UCSD-AML1 (cell line): ENCODE results near the gene SMIM31.

Experiments used
- DNase-seq: peaks from one replicate; lab custom pipeline; 2025; ENCODE audit not compliant: unreplicated experiment; lab: John Stamatoyannopoulos, UW

SMIM31 gene

GRCh38 chr4:164753873-164754488 is at the start of gene SMIM31:
TSS of gene SMIM31 (plus strand) at chr4:164754131. CDS start at chr4:164770444, 16,313 bp downstream.
- DNase-seq = no peak

GRCh38 chr4:164706675-164707074 is 47.3 kb upstream of the SMIM31 start:
- no peak for DNase-seq

GRCh38 chr4:164716901-164717300 is 37.0 kb upstream of the SMIM31 start:
- no peak for DNase-seq

- DNase-seq = no peak
Measured at GRCh38 chr4:164718827-164719226, 35.1 kb upstream of the SMIM31 start.

GRCh38 chr4:164725066-164725465 is 28.9 kb upstream of the SMIM31 start:
- DNase-seq = no peak

GRCh38 chr4:164730705-164731393 is 23.1 kb upstream of the SMIM31 start:
- no peak for DNase-seq

- DNase-seq = peak; percentile 16
Measured at GRCh38 chr4:164731827-164732474, 22.0 kb upstream of the SMIM31 start.

GRCh38 chr4:164734484-164734883 is 19.4 kb upstream of the SMIM31 start:
- DNase-seq = no peak

GRCh38 chr4:164748375-164748774 is 5.6 kb upstream of the SMIM31 start:
- DNase-seq = no peak

- DNase-seq = no peak
Measured at GRCh38 chr4:164755432-164755831, 1.5 kb downstream of the SMIM31 start.

GRCh38 chr4:164756686-164757085 is 2.8 kb downstream of the SMIM31 start:
- DNase-seq = no peak

GRCh38 chr4:164761241-164761640 is 7.3 kb downstream of the SMIM31 start:
- no peak for DNase-seq

- no peak for DNase-seq
Measured at GRCh38 chr4:164761746-164762275, 7.9 kb downstream of the SMIM31 start.

- DNase-seq = no peak
Measured at GRCh38 chr4:164765096-164765495, 11.2 kb downstream of the SMIM31 start.

GRCh38 chr4:164765833-164766232 is 11.9 kb downstream of the SMIM31 start:
- DNase-seq = no peak

- DNase-seq = no peak
Measured at GRCh38 chr4:164768516-164768915, 14.6 kb downstream of the SMIM31 start.

- no peak for DNase-seq
Measured at GRCh38 chr4:164770010-164770724, 16.2 kb downstream of the SMIM31 start.

GRCh38 chr4:164771088-164771487 is 17.2 kb downstream of the SMIM31 start:
- no peak for DNase-seq

- DNase-seq = no peak
Measured at GRCh38 chr4:164772076-164772475, 18.1 kb downstream of the SMIM31 start.

- DNase-seq = no peak
Measured at GRCh38 chr4:164779080-164779479, 25.1 kb downstream of the SMIM31 start.

GRCh38 chr4:164779811-164780216 is 25.9 kb downstream of the SMIM31 start:
- no peak for DNase-seq
